GM12892 (cell line): ENCODE results near the gene TRIO.

Experiments used
- POLR2AphosphoS5 ChIP-seq: IDR thresholded peaks from 2 replicates; pipeline ENCODE4 v1.6.1; 2011; ENCODE audit warnings: low read depth, low read length, control low read depth
- TAF1 ChIP-seq: IDR thresholded peaks from 2 replicates; pipeline ENCODE4 v1.6.1; 2011; ENCODE audit warnings: low read depth, mild to moderate bottlenecking, control low read depth, low read length, borderline replicate concordance

DNA sequence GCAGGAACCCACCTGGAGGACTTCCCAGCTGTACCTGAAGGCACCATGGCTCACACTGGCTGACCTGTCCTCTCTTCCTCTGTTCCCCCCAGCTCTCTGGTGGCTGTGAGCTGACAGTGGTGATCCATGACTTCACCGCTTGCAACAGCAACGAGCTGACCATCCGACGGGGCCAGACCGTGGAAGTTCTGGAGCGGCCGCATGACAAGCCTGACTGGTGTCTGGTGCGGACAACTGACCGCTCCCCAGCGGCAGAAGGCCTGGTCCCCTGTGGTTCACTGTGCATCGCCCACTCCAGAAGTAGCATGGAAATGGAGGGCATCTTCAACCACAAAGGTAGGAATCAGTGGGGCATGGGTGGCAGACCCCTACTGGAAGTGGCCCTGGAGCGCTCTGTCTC is 276.5 kb downstream of the TRIO start:
- no peak for TF ChIP-seq TAF1
- TF ChIP-seq POLR2AphosphoS5 = no peak
